Activated naive CD4-positive, alpha-beta T cell treated with Interleukin-2 at 50 U/mL for 16 hours (primary cell): ENCODE data around the gene RPP25L.
A peak's percentile ranks its signal among the peaks of the same experiment; 100 is the strongest.
"Not testable (repeated sequence)": the region's sequence is repeated elsewhere in the genome, so short reads cannot be mapped to it uniquely, and the experiment has no call there.

ENCODE experiments used
- DNase-seq: peaks from one replicate; pipeline ENCODE4 v3.0.0-alpha.2; 2020

RPP25L gene

GRCh38 chr9:34611811-34612787 is at the start of gene RPP25L:
Gene RPP25L, minus strand, starts transcription at chr9:34612097. Its CDS starts 801 bp downstream, at chr9:34611296.
- DNase-seq: peak; percentile 82

GRCh38 chr9:34659592-34660253 is 47.8 kb upstream of the RPP25L start:
- no peak for DNase-seq

GRCh38 chr9:34658461-34658860 is 46.6 kb upstream of the RPP25L start:
- no peak for DNase-seq

- DNase-seq: no peak
These were observed 45.1 kb upstream of the RPP25L start for GRCh38 chr9:34656992-34657391.

GRCh38 chr9:34655394-34655793 is 43.5 kb upstream of the RPP25L start:
- no peak for DNase-seq

GRCh38 chr9:34654323-34655051 is 42.6 kb upstream of the RPP25L start:
- DNase-seq: no peak

GRCh38 chr9:34653151-34654072 is 41.5 kb upstream of the RPP25L start:
- no peak for DNase-seq

GRCh38 chr9:34652602-34653000 is 40.7 kb upstream of the RPP25L start:
- no peak for DNase-seq

GRCh38 chr9:34651876-34652601 is 40.1 kb upstream of the RPP25L start, which contains the start of gene IL11RA:
Gene IL11RA, plus strand, starts transcription at chr9:34652185. Its CDS starts 3,033 bp downstream, at chr9:34655218.
- DNase-seq: peak; percentile 63

GRCh38 chr9:34651321-34651720 is 39.4 kb upstream of the RPP25L start:
- DNase-seq: no peak

- DNase-seq: no peak
These were observed 38.9 kb upstream of the RPP25L start for GRCh38 chr9:34650816-34651215.

- no peak for DNase-seq
These were observed 36.8 kb upstream of the RPP25L start for GRCh38 chr9:34648673-34649072.

- DNase-seq: no peak
These were observed 35.8 kb upstream of the RPP25L start for GRCh38 chr9:34647651-34648050.

GRCh38 chr9:34647084-34647403 is 35.1 kb upstream of the RPP25L start:
- no peak for DNase-seq

GRCh38 chr9:34646211-34647083 is 34.5 kb upstream of the RPP25L start, which contains the start of gene GALT:
Gene GALT, plus strand, starts transcription at chr9:34646675. Its CDS starts 30 bp downstream, at chr9:34646705.
- DNase-seq: peak; percentile 97

- DNase-seq: no peak
These were observed 32.9 kb upstream of the RPP25L start for GRCh38 chr9:34644766-34645314.

- DNase-seq: no peak
These were observed 30.8 kb upstream of the RPP25L start for GRCh38 chr9:34642679-34643078.

- not testable (repeated sequence) for DNase-seq
These were observed 27.4 kb upstream of the RPP25L start for GRCh38 chr9:34639322-34639721.

- DNase-seq: no peak
These were observed 26.2 kb upstream of the RPP25L start for GRCh38 chr9:34638138-34638445.
